AG04450 (cell line): ENCODE measurements around the gene CNGA2. TPM values are rescaled to one million over a fixed set of nuclear protein-coding genes. Genes with fewer than 3 reads are reported as not detected.

Experiments
- CTCF ChIA-PET: fragments of 300-600, 350-600 bp; formaldehyde crosslinking; extraction: SDS; loops from one replicate; lab custom pipeline; 2022; ENCODE audit warnings: antibody characterized with exemption, inconsistent platforms; lab: Charles Lee
- POLR2A ChIA-PET: fragments of 350-600 bp; formaldehyde crosslinking; extraction: SDS; loops from one replicate; lab custom pipeline; 2021; ENCODE audit warnings: antibody characterized with exemption, inconsistent platforms; lab: Yijun Ruan, JAX
- DNase-seq: peaks from one replicate; pipeline ENCODE4 v3.0.0-alpha.2; 2011; ENCODE audit warnings: low read depth, low spot score
- H3K27ac ChIP-seq: one replicate; pipeline ENCODE4 v1.5.1; 2012; ENCODE audit warnings: low read depth, low read length, control low read depth
- H3K27me3 ChIP-seq: one replicate; pipeline ENCODE4 v1.6.0; 2012; ENCODE audit warnings: low read length; ENCODE audit not compliant: control insufficient read depth, insufficient read depth
- H3K4me3 ChIP-seq: 2 replicates; pipeline ENCODE4 v1.5.1; 2011; ENCODE audit warnings: mild to moderate bottlenecking, low read depth, low read length, control low read depth
- H3K9me3 ChIP-seq: 2 replicates; pipeline ENCODE4 v1.5.1; 2012; ENCODE audit warnings: low read length; ENCODE audit not compliant: control insufficient read depth, insufficient read depth
- CTCF ChIP-seq: IDR thresholded peaks from 2 replicates; pipeline ENCODE4 v1.5.1; 2011; ENCODE audit warnings: low read depth, low read length, control low read depth, inconsistent platforms
- polyA plus RNA-seq: library from polyadenylated mRNA; depleted of rRNA; stranded (reverse); fragments of >200 nt; gene quantifications from 2 replicates; pipeline ENCODE4 v1.2.3, GENCODE V29; 2011

CNGA2 gene
- polyA plus RNA-seq, 1 experiment = not detected

DNA sequence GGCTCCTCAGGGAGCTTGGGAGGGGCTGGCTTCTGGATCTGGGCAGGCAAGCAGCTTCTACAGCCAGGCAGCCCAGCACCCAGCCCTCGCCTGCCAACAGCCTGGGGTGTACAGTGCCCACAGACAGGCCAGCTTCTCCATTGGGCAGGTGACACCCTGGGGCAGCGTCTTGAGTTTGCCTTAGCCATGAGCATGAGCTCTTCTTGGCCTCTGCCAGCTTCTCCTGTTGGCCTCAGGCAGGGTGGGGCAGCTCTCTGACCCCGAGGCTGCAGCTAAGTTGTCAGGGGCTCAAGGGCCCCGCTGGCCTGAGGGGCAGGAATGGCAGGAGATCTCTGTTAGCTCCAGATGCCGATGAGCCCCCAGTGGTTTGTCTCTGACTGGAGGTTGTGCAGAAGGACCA is 7.8 kb upstream of the CNGA2 start:
- no peaks in the 10 kb centered on the region for H3K9me3 ChIP-seq
- no peak overlapping the region for H3K4me3 ChIP-seq
- TF ChIP-seq CTCF = no peak
- no peaks in the 10 kb centered on the region for H3K27me3 ChIP-seq
- ChIA-PET CTCF (no interaction called here), POLR2A (no interaction called here)
- no peak for DNase-seq
- no peak overlapping the region for H3K27ac ChIP-seq

- POLR2A ChIA-PET = no interaction called here
These were observed 7.2 kb upstream of the CNGA2 start for GRCh38 chrX:151727346-151727745.

DNA sequence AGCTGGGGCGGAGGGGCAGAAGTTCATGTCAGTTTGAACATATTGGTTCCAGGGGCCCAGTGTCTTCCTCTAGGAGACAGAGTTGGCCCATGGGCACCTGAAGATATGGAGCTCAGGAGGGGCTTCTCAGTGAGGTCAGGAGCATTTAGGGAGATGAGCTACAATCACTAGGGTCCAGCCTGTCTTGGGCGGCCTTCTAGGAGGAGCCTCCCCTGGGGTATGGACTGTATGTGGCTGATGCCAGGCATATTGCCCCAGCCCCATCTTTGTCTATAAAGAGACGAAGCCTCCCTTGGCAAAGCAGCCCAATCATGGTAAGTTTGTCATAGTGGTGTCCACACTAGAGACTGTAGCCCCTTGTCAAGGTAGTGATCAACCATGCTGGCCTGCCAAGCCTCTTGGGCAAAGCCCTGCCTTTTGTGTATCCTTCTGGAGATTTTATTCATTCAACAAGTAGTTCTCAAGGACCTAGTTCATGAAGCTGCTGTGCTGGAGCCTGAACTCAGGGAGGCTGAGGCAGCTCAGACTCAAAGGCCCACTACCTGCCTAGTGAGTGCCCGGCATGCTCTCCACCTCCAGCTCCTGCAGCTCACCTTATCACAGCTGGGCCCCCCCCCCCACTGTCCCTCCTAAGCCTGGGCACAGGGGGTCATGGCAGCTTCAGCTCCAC is 5.4 kb upstream of the CNGA2 start:
- DNase-seq = no peak
- Histone ChIP-seq H3K4me3 (no peak overlapping the region), H3K27me3 (no peaks in the 10 kb centered on the region), H3K27ac (no peak overlapping the region), H3K9me3 (no peaks in the 10 kb centered on the region)
- no peak for TF ChIP-seq CTCF
- ChIA-PET CTCF (interaction anchor here (0.6 kb wide), 1 partner anchor 1083 kb away, joined by 3 read pairs; no protein-coding TSS in a partner anchor), POLR2A (no interaction called here)

More at GRCh38 chrX:151727346-151727745, 7.2 kb upstream of the CNGA2 start:
- H3K4me3 ChIP-seq = no peak overlapping the region
- no peaks in the 10 kb centered on the region for H3K9me3 ChIP-seq
- H3K27me3 ChIP-seq = no peaks in the 10 kb centered on the region
- H3K27ac ChIP-seq = no peak overlapping the region
- no peak for TF ChIP-seq CTCF
- CTCF ChIA-PET = no interaction called here
- no peak for DNase-seq

- no peak for TF ChIP-seq CTCF
- Histone ChIP-seq H3K27me3 (no peaks in the 10 kb centered on the region), H3K9me3 (no peaks in the 10 kb centered on the region), H3K4me3 (no peak overlapping the region), H3K27ac (no peak overlapping the region)
- POLR2A ChIA-PET = no interaction called here
- no peak for DNase-seq
- CTCF ChIA-PET = no interaction called here
These were observed 673 bp downstream of the CNGA2 start for GRCh38 chrX:151735219-151735618.

GRCh38 chrX:151736685-151737084 is 2.1 kb downstream of the CNGA2 start:
- CTCF ChIA-PET = no interaction called here
- H3K4me3 ChIP-seq = no peak overlapping the region
- no peak for TF ChIP-seq CTCF
- POLR2A ChIA-PET = no interaction called here
- H3K27me3 ChIP-seq = no peaks in the 10 kb centered on the region
- no peaks in the 10 kb centered on the region for H3K9me3 ChIP-seq
- H3K27ac ChIP-seq = no peak overlapping the region
- no peak for DNase-seq
